HG02970 (cell line): Measurements from ENCODE around the gene EVA1B.

Source experiments
- ATAC-seq: cut with Tn5 transposase; IDR thresholded peaks from one replicate; pipeline ENCODE4 v1.9.1; 2021; ENCODE audit warnings: mild to moderate bottlenecking, moderate library complexity, moderate number of reproducible peaks; ENCODE audit not compliant: unreplicated experiment, low FRiP score

The EVA1B gene

DNA sequence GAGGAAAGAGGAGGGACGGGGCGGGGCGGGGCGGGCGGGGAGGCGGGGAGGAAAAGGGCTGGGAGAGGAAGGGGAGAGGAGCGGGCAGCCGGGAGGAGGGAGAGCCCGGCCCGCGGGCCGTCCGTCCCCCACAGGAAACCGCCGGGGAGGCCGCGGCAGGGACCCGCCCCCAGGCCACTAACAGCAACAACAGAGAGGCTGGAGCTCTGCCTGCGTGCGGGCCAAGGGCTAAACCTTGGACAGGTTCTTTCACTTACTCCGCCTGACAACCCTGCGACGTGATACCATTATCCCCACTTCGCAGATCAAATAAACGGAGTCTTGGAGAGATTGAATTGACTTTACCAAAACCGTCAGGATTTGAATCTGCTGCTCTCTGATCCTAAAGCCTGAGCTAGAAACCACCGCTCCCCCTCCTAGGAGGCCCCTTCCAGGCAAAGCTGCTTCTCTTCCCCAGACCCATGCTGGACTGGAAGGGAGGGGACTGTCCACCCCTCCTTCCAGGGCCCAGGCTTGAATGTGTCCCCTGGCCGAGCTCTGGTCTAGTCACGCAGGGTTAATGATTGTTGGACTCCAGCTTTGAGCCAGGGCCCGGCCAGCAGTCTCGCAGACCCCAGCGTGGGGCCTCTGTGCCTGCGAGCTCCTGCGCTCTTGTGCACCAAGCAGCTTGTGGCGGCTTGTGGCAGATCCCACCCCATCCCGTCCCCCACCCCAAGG, at the start of gene EVA1B:
EVA1B (minus strand) TSS at position 10 of the 717 bp plus-strand sequence. CDS start 608 bp downstream, outside the sequence.
- ATAC-seq, result no peak

DNA sequence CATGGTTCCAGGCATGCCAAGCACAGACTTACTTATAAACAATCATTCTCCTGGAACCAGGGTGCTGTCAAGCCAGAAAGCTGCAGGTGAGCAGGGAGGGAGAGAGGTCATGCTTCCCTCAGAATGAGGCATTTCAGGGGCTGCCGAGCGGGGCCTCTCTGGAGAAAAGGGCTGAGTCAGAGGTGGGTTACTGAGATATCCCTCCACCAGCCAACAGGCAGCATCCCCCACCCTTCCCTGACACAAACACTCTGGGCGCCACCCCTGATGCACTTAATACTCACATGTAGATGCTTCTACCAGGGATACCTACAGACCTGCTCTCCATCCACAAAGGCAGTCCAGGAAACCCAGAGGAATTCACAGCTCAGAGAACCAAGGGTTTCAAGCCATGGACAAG, 49.2 kb upstream of the EVA1B start:
- ATAC-seq, result no peak

DNA sequence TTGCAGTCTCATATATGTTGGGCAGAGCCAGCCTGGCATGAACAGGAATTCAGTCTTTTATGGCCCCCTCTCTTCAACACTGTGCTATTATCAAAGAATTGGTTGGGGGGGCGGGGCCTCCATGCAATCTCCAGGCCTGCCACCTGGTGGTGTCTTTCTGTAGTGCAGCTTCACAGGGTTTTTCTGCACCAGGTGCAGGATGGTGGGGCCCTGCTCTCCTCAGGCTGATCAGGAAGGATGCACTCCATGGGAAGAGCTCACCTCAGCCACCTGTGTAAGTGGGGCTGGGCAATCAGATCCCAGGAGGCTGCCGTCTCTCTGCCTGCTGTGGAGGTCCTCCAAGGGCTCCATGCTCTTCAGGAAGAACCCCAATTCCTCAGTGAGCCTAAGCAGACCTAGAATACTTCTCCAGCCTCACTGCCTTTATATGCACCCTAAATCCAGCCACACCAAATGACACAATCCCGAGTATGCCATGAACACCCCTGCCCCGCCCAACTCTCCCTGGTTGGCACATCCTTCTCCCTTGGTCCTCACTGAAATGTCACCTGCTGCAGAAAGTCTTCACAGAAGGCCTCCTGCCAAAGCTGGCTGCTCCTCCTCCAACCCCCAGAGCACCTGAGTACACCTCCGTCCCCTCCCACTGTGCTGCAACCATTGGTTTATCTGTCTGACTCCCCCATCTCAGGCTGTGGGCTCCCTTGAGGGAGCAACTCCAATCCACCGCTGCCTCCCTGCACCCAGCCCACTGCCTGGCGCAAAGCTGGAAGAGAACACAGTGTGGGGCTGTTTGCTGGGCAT, 45.8 kb upstream of the EVA1B start:
- ATAC-seq, result no peak

- no peak for ATAC-seq
These were observed 44.4 kb upstream of the EVA1B start for GRCh38 chr1:36367798-36368197.

DNA sequence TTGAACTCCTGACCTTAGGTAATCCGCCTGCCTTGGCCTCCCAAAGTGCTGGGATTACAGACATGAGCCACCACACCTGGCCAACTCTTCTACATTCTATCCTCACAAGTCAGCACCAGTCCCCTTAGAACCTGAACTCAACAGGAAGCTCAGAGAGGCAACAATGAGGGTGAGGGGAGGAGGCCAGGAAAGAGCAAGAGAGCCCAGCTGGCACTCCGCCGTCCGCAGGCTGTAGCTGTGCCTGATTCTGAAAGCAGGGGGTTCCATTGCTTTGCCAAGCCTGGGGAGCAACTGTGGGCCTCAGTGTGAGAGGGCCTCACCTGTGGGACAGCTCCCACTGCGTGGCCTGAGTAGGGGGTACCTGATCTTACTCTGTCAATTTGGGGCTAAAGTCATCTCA, 43.6 kb upstream of the EVA1B start:
- ATAC-seq, result no peak

DNA sequence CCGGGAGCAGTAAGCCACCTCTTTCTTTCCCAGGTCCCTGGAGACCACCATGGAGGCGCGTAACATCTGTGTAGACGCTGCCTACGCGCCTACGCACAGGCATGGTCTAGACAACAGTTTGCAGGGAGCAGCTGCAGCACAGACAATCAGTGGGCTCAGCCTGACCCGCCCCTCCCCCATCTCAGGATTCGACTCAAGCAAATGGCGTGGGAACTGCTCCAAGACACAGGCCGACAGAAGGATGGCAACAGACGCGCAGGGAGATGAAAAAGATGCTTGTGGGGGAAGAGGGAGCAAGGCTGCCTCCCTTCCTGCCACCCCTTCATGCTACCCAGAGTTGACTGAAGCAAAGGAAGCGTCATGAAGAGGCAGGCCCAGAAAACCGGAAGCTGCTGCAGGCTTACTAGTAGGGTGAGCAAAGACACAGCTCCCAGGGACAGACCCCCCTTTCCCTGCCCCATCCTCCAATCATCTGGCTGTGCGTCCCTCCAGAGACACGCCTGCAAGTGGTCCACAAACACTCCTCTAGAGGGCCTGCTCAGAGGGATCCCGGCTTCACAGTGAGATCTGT, 42.7 kb upstream of the EVA1B start:
- ATAC-seq, result no peak

DNA sequence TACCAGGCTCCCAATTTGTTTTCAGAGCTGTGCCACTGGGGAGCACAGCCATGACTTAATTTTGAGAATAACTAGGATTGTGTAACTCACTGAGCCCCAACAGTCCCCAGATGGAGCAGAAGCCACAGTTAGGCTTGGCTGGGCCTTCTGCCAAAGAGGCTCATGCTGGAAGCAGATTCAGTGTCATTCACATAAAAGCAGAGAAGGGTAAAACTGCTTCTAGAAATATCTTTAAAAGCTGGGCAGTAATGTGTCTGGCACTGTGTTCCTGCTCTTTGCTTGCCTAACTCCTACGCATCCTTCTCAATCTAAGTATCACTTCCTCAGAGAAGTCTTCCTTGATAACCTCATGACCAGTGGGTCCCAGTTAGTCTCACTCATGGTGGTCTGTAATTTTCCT, 41.9 kb upstream of the EVA1B start:
- ATAC-seq, result no peak

DNA sequence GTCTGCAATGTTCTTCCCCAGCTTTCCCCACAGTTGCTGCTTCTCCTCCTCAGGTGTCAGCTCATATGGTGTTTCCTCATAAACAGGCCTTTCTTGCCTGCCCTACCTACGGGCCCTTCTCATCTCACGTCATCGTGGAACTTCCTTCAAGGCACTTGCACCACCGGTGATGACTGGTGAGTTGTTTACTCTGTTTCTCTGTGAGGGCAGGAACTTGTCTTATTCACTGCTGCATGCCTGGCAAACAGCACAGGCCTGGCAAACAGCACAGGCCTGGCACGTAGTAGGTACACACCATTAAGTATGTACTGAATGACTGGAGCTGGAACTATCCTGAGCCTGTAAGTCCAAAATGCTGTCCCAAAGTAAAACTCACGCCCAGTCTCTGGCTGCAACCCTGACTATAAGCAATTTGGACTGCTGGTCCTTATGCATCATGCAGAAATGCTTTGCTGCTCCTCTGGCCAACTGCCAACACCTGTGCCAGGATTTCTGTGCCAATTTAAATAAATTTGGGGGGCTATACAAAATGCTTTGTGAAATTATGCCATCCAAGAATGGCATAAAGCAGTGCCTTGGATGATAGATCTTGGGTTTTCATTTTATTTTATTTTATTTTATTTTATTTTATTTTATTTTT, 36.6 kb upstream of the EVA1B start:
- ATAC-seq, result no peak

DNA sequence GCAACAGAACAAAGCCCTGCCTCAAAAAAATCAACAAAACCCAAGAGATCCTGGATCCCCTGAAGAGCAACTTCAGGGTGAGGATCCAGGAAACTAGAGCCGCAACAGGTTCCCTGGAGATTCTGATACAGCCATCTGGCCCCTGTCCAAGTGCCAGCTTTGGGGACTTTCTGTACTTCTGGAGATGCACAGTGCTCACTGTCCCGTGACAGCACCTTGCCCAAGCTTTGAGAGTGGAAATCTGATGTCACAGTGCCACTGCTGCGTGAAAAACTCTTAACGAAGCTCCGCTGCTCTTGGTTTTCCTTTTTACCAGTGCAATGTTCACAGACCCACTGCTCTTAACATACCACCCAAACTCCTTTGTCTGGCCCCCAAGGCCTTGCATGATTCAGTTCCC, 35.9 kb upstream of the EVA1B start:
- ATAC-seq, result no peak

- ATAC-seq, result no peak
These were observed 35.2 kb upstream of the EVA1B start for GRCh38 chr1:36358514-36359084.

- ATAC-seq, result no peak
These were observed 32.4 kb upstream of the EVA1B start for GRCh38 chr1:36355811-36356210.

- no peak for ATAC-seq
These were observed 31.0 kb upstream of the EVA1B start for GRCh38 chr1:36354486-36354885.

GRCh38 chr1:36352910-36353878, 29.7 kb upstream of the EVA1B start:
- no peak for ATAC-seq

DNA sequence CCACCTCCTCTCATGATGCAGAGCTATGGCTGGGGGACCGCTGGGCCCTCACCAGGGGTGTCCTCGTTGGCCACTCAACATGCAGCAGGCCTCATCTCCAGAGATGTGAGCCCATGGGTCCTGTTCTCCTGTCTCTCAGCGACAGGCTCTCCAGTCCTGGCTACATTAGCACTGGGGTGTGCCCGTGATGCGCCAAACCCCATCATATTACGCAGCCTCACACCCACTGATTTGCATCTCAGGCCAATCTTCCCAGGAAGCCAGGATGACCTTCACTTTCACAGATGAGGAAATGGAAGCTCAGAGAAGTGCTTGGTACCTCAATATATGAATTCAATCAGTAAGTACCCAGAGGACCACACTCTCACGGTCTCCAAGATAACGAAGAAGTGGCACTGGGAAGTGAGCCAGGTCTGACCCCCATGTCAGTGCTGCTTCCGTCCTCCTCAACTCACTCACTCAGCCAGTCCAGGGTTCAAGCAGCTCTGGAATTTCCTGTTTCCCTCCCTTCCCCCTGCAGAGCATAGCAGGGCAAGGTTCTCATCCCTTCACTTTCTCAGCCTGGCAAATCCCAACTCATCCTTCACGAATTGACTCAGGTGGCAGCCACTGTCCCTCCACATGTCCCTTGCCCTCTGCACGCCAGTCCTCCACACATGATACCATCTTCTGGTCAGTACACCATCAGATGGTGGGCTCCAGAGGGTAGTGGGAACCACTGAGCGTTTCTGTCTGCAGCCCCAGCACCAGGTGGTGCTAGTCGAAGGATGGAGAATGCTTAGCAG, 28.9 kb upstream of the EVA1B start:
- no peak for ATAC-seq

- no peak for ATAC-seq
These were observed 28.0 kb upstream of the EVA1B start for GRCh38 chr1:36351227-36351977.

- no peak for ATAC-seq
These were observed 27.3 kb upstream of the EVA1B start for GRCh38 chr1:36350659-36351226.

DNA sequence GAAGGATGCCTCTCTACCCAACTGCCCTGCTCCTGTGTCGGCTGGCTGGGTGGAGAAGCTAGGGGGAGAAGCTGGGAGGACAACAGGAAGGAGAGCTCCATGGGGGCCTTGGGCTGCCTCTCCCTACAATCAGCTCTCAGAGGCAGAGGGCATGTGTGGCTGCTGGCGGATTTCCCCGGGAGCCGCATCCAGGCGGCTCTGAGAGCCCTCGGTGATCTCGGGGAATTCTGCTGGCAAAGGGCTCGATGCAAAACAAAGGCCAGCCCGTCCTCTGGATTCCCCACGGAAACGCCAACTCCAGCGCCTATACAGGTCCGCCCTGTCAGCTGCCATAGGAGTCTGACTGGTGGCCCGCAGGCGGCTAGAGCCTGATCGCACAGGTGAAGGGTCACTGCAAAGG, 26.4 kb upstream of the EVA1B start:
- ATAC-seq, result no peak

GRCh38 chr1:36349241-36349671, 25.8 kb upstream of the EVA1B start:
- ATAC-seq, result peak; percentile 40
